GM18873 (cell line): ENCODE measurements around the gene CKB.

Experiments
- ATAC-seq: cut with Tn5 transposase; IDR thresholded peaks from one replicate; pipeline ENCODE4 v1.9.1; 2021; ENCODE audit warnings: mild to moderate bottlenecking, moderate library complexity, moderate number of reproducible peaks; ENCODE audit not compliant: unreplicated experiment, low FRiP score

The CKB gene

DNA sequence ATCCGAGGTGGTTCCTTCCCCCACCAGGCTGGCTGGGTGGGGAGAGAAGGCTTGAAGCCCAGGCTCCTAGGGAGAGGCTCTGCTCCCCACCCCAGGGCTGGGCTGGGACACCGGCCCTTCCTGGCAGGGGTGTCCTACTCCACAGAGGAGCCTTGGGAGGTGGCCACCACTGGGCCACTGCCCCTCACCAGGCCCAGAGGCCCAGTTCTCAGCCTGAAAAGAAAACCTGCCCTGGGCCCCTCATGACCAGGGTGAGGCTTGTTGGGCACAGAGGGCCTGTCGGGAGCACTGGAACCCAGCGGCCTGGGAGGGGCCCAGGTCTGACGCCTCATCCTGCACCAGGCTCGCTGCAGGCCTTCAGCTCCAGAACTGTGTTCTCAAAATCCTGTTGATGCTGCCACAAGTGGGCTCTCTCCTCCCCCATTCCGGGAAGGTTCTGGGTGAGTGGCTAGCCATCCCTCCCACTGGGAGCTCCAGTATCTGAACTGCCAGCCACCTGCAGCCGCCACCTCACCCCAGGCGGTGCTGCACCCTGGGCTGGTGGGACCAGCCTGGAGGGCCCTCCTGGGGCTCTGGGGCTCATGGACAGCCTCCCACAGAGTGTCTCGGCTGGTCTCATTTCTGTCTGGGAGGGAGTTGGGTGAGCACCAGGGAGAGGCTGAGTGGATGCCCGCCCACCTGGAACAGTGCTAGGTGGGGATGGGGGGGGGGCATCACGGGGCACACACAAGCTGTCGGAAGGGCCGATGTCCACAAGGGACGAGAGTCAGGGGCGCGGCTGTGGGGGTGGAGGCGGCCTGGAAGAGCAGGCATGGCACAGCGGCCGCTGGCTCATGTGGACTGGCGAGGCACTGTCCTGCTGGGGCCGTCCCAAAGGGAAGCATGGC, 28.1 kb upstream of the CKB start:
- no peak for ATAC-seq

DNA sequence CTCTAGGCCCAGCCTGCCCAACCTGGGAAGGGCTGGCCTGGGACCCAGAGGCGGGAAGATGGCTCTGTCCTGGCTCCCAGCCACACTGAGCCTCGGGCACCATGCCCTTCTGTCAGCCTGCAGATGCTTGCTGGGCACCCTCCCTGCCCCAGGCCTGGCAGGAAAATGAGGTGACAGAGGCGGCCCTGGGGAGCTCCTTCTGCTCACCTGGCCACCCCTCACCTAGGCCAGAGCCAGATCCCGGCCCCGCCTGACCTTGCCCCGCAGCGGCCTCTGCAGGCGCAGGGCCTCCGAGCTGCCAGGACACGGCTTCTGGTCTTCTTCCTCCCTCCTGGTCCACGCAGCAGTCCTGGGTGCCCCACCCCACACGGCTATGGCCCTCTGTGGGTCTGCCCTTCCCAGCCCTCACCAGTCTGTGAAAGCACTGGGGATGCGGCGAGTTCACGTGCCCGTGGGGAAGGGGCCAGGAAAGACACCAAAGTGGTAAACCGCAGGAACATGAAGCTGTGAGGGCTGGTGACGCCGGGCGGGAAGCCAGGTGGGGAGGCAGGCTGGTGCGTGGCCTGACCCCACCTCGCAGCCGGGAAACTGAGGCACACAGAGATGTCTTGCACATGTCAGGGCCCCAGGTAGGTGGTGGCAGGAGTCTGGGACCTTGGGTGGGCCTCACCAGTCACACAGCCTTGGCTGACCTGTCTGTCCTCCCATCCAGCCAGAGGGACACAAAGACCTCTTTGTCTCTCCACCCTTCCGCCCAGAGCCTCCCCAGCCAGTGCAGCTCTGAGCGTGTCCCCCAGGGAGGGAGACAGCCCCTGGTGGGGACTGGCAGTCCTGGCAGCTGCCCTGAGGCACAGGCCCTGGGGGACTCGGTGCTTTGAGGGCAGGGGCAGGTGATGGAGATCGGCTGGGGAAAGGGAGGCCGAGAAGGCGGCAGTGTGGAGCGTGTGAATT, 27.0 kb upstream of the CKB start:
- no peak for ATAC-seq

DNA sequence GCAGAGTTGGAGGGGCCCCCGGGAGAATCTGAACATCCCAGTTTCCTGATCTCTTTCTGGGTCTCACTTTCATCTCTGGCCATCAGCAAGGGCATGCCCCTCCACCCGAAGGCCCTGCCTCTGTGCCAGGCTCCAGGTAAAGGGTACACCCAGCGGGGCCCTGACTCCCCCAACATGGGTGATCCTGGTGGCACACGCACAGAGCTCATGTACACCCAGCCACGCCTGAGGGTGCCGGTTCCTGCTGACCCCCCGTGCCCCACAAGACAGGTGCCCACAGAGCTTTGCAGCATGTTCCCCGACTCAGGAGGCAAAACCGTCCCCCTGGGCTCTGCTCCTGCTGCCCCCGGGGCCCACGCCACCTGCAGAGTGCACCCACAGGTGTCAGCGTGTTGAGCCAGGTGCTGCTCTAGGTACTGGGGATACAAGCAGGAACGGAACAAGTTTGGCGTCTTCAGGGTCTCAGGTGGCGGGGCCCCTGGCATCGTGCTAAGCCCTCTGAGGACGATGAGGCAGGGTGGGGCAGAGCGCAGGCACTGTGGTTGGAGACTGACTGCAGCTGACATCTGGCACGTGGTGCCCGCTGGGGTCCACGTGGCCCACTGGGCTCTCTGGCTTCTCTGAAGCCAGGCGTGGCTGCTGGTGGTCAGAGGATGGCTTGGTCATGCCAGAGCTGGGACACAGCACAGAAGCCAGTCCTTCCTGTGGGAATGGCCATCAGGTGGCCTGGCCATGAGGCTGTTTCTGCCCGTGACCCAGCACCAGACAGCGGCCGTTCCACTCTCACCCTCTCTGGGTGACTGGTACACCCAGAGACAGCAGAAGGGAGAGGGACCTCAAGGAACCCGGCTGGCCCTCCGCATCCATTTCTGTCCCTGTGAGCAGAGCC, 26.1 kb upstream of the CKB start:
- no peak for ATAC-seq

DNA sequence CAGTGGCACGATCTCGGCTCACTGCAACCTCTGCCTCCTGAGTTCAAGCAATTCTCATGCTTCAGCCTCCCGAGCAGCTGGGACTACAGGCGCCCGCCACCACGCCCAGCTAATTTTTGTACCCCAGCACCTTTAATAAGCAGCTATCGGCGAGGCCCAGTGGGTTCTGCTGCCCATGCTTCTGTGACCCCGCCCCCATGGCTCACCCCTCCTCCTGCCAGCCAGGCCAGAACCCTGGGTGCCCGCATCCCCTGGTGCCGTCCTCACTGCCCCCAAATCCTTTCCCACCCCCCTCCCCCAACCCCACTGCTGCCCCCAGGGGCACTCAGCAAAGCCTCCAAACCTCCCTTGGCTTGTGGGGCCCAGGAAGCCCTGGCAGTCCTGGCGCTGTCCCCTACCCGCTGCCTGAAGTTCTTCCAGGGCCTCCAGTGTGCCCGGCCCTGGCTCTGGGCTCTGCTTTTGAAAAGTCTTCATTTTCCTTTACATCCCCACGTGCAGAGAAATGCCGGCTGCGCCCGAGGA, 25.4 kb upstream of the CKB start:
- no peak for ATAC-seq

DNA sequence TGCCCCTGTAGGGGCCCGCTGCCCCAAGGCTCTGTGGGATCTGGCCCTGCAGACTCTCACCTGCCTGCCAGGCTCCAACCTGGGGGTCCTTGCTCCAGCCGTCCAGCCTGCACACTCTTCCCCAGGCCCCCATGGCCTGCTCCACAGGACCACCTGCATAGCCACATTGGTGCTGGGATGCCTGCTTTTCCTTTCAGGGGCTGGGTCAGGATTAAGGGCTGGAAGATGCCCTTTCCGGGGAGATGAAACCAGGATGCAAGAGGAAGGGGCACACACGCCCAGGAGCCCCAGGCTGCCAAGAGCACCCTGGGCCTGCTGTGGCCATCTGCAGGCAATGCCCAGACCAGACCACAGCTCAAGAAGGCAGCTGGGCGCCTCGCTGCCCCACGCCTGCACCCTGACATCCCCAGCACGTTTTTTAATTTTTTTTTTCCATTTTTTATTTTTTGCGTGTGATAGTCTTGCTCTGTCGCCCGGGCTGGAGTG, 24.9 kb upstream of the CKB start:
- no peak for ATAC-seq

DNA sequence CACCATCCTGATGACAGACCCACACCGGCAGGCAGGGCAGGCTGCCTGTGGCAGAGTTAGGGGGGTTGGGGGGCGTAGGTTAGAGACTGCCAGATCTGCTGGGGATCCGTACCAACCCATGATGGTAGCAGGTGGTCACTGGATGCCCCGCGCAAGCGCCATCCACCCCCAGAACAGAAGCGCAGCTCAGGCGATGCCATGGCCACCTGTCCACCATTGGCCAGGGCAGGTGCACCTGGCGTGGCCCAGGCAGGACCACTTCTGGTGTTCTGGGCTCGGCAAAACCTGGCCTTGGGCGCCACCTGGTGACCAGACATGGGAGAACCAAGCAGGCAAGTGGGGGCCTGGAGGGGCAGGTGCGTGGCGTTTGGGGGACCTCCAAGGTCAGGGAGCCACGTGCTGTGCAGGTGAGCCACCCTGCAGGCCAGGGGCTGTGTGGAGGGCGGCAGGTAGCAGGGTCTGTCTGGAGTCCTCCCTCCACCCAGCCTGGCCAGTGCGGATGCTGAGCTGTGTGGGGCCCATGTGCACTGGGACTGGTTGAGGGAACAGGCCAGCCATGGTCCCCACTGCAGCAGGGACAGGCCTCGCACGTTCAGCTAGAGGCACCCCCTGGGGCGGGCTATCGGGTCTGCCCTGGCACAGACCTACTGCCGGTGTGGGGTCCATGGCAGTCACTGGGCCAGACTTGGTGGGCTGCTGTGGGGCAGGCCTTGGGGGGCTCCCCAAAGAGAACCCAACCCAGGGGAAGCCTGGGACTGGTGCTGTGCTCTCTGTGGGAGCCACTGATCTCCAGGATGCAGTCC, 24.2 kb upstream of the CKB start:
- no peak for ATAC-seq

DNA sequence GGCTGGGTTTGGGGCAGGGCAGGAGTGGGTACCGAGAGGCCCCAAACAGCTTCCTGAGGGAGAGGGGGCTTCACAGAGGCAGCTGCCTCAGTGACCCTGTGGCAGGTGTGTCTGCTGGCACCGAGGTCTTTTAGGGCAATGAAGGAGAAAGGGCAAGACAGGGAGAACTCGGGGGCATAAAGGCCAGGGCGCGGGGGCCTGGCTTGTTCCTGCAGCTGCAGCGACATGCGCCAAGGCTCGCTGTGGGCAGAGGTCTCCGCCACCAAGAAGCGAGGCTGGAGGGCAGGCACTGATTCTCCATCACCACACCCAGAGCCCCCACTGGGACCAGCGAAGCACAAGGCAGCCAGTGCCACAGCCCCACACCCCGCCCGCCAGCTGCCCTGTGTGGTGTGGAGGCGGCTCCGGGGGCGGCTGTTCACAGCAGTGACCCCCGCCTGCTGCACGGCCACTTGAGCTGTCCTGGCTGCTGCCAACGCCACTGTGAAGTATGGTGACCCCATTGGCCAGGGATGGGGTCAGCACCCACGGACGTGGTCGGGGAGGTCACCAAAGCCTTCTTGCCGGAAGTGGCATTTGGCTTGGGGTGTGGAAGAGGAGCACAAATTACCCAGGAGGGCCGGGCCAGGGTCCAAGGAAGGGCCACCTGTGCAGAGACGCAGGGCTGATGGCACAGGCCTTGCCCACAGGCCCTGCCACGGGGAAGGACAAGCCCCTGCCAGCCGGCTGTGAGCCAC, 23.5 kb upstream of the CKB start:
- ATAC-seq: no peak

DNA sequence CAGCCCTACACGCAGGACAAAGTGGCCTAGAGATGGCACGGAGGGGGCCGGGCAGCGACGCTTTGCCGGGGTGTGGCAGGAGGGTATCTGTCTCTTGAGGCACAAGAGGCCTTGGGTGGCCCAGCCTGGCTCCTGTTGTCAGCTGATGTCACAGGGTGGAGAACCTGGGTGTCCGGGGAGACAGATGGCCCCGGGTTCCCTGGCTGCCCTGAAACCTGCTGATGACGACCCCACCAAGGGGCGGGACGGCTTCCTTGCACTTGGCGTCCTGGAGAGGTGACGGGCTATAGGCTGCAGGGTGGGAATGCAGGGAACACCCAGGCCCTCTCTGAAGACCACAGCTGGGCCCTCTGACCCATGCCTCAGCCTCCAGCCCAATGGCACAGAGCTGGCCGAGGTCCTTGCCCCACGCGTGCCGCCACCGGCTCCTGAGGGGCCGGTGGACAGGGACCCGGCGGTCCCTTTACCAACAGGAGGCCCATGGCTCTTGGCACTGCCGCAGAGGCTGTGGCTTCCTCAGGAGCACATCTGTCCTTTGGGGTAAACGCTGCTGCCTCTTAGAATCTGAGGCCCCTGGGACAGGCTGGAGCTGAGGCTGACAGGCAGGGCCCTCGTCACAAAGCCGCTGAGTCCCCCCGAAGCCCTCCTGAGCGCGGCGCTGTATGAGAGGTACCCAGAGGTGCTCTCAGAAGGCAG, 22.7 kb upstream of the CKB start:
- ATAC-seq: no peak

DNA sequence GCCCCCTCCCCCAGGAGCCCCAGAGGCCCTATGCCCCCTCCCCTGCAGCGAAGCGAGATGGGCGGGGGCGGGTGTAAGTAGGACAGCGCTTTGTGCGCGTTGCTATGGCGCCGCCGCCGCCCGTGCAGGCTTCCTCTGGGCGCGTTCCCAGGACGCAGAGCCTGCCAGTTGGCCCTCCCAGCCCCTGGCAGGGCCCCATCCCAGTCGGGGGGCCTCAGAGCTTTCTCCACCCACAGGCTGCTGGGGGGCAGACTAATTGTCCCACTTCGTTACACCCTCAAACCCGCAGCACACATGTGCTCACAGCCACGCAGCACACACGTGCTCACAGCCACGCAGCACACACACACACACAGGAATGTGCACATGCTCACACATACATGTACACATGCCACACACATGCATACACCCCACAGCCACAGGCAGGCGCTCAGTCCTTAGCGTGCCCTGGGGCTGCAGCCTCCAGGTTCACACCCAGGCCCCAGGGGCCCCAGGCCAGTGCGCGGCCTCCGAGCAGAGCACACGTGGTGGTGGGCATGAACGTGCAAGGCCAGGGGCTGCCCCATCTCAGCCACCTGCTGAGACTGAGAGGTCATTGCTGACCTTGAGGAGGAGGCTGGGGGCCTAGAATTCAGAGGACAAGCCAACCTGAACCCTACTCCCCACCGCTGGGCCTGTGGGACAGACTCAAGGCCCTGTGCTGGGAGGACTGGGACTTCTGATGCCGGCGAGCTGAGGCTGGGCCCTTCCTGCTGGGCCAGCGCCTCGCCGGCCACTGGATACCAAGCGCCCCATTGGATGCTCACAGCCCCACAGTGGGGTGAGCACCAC, 22.0 kb upstream of the CKB start:
- ATAC-seq: no peak

DNA sequence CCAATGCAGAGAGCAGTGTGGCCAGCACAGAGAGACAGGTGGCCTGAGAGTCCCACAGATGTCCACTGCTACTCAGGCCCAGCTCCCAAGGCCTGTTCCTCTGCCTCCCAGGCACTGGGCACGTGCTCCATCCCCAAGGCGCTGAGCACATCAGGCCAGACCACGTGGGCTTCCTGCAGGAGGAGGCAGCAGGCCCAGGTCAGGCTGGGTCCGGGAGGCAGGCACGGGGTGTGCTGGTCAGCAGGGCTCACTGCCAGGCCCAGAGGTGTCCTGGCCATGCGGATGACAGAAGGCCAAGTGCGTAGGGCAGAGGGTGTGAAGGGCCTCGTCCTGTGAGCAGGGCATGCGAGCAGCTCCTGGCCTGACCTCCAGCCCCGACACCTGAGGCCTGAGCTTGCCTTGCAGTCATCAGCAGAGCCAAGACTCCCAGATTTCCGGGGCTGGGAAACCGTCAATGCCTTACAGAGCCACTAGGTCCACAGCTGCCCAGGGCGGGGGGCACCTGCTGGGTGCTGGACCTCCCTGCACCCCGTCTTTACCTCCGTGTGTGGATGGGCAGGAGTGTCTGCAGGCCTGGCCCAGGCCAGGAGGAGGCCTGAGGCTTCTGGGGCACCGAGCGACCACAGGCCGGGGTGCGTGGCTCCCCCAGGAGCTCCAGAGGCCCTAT, 21.2 kb upstream of the CKB start:
- no peak for ATAC-seq

DNA sequence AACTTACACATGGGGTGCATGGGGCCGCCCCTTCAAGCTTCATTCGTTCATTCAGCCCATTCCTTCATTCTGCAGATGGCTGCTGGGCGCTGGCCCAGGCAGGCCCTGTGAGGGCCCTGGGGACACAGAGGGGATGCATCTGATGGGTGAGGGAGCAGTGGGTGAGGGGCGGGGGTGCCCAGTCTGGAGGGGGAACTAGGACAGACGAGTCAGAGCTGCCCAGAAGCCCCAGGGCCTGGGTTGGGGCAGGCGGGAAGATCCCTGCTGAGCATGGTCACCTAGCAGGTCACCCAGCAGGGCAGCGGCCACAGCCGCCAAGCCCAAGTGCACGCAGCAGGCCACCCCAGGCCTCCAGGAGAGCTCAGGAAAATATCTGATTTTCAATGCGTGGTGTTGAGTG, 20.5 kb upstream of the CKB start:
- ATAC-seq: no peak

DNA sequence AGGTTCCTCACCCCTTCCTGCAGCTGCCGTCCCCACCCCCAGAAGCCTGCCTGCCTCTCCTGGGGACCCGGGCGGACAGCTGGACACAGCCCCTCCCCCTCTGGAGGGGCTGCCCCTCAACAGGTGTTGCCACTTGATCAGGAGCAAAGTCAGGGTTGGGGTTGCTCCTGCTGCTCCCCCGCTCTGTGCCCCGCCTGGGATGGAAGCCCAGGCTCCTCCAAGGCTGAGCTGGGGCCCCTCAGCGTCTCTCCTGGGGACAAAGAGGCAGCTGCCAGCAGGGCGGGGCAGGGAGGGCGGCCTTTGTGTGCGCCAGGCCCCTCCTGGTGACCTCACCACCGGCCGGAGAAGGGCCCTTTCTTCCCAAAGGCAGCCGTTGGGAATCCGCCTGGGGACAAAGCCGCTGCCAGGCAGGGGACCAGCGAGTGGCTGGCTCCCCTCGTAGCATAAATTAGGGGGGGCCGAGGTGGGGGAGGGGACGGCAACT, 20.0 kb upstream of the CKB start:
- ATAC-seq: no peak

DNA sequence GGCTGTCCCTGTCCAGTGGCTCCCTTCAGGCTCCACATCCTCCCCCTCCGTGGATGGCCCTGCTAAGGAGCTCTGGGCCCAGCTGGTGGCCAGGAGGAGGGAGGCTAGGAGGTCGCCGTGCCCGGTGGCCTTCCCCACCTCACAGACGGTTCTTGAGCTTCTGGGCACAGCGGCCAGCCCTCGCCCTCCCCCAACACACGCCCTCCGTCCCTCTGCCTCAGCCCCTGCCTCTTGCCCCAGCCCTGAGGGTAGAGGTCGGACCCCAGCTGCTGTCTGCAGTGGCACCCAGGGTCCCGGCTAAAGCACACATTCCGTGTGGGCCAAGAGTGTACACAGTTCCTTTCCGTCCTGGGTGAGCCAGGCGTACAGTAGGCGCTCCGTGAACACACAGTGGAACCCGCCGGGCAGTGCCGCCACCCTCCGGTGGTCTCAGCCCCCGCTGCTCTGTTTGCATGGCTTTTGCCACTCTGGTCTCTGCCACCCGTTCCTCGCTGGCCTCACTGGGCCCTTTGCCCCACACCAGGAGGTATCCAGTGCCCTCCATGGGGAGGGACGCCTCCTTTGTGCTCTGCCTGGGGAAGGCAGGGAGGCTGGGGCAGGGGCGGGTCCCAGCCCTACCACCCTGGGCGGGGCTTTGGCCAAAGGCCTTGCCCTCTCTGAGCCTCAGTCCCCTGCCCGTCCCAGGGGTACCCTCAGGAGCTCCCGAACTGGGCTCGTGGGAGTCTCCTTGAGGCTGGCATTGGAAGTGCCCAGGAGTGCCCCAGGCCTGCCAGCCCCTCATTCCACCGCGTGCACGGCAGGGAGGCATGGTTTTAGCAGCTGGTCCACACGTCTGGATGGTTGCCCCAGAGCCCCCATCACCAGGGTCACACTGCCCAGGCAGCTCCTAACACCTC, 19.3 kb upstream of the CKB start:
- no peak for ATAC-seq

DNA sequence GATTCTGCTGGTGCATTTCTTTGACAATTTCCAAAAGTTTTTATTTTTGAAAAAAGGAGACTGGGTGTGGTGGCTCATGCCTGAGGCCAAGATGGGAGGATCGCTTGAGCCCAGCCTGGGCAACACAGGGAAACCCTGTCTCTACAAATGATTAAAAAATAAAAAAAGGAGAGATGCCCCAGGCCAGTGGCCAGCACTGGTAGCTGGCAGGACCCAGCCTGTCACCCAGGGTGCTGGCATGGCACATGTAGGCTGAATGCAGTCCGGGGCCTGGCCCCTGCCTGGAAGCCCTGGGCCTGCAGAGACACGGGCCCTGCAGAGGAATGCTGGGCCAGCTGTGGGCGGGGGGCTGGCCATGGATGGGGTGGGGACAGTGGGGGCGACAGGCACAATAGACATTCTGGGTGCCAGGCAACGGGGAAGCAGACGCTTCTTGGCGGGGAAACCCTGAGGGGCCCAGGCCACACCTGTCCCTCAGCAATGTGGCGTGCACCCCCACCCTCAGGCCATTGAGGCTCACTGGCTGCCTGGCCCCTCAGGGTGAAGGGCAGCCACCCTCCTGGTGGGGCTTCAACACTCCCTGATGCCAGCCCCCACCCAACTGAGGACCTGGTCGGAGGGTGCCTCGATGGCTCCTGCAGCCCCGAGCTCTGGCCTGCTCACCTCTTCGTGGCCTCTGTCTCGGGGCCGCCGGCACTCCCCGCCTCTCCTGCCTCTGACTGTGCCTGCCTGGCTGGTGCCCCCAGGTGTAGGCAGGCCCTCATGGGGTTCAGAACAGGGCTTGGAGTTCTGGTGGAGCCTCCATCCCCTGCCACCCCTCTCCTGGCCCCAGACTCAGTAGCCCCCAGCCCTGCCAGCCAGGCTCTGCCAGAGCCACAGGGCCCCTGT, 18.4 kb upstream of the CKB start:
- ATAC-seq: no peak
